Liver (tissue), 3 donors: ENCODE measurements around the gene UGT3A1.
A peak's percentile ranks its signal among the peaks of the same experiment; 100 is the strongest.

ENCODE experiments used
- ATF3 ChIP-seq: IDR thresholded peaks from 2 replicates; pipeline ENCODE4 v1.6.1; 2016; ENCODE audit warnings: antibody characterized with exemption
- CTCF ChIP-seq: fragments of 150-350 bp; IDR thresholded peaks from 2 replicates; pipeline ENCODE4 v1.5.1; 2017; ENCODE audit warnings: improper control_type of control experiment, low read depth, low read length; ENCODE audit not compliant: missing input control
- SP1 ChIP-seq: IDR thresholded peaks from 2 replicates; pipeline ENCODE4 v1.6.1; 2018; ENCODE audit warnings: antibody characterized with exemption, mild to moderate bottlenecking
- donor health status: healthy.
- donor health status: healthy.

GRCh38 chr5:35999547-35999946, 8.4 kb upstream of the UGT3A1 start:
- TF ChIP-seq CTCF (no peak), ATF3 (no peak), SP1 (peak; percentile 89)
